ENCODE data around the gene KCNH1.
"Not testable (repeated sequence)": the region's sequence is repeated elsewhere in the genome, so short reads cannot be mapped to it uniquely, and the experiment has no call there.

The KCNH1 gene

DNA sequence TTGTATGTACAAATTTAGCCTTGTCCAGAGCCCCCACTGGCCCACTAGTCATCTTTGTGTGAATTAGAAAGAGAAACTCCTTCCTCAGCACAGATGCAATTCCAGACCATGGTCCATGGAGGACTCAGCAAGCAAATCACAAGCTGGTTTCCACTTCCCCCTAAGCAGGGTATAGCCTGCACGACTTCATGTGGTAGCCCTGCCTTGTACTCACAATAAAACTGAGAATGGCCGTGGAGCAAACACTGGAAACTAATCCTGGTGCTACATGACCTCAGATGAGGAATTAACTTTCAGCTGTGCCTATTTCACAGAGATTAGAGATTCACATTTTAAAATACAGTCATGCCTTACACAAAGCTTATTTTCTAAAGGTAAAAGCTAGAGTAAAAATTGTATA lies 32.5 kb downstream of the KCNH1 start:
- no peak for DNase-seq (ENCODE audit: low spot score)

DNA sequence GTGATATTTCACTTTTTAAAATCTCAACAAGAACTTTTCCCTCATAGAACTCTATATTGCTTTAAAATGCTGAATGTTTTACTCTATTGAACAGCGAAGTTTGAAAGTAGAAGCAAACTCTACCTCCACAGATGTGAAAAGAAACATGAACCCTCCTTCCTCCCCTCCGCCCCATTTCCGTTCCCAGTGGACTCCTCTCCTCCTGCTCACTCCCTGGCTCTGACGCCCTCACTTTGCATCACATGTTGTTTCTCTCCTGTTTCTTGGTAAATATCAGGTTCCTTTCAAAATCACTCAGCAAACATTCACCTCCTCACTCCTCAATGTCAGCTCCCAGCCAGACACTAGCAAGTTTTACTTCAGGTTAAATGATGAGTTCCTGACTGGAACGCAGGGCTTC lies 34.6 kb downstream of the KCNH1 start:
- no peak for DNase-seq (ENCODE audit: low spot score)

DNA sequence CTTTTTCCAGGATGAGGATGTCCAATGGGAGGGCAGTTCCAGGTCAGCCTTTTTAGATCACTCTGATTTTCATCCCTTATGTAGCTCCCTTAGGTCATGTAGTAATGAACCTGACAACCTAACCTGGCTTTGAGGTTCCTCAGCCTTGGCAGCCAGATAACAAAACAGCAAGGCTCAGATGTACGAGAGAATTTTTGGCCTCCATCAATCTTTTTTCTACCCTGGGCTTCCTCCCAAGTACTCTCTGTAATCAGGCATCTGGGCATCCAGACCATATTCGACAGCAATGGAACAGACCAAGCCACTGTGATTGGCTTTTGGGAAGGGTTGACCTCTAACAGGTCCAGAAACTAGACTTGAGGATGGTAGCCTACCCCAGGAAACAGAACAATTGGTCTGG lies 38.6 kb downstream of the KCNH1 start:
- DNase-seq (ENCODE audit: low spot score) = no peak

DNA sequence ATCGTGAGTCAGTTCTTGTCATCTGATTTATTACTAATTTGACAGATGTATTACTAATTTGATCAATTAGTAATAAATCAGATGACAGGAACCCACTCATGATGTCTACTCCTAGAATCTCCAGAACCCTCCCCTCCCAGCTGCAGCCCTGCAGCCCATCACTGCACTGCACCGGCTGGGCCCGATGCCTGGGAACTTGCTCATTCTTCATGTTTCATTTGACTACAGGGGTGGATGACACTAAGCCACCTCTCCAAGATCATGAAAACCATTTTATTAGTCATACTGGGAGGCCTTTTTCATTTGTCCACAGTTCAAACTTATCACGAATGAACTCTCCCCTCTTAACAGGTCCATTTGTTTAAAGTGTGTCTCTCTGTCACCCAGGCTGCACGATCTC lies 41.0 kb downstream of the KCNH1 start:
- no peak for DNase-seq (ENCODE audit: low spot score)

DNA sequence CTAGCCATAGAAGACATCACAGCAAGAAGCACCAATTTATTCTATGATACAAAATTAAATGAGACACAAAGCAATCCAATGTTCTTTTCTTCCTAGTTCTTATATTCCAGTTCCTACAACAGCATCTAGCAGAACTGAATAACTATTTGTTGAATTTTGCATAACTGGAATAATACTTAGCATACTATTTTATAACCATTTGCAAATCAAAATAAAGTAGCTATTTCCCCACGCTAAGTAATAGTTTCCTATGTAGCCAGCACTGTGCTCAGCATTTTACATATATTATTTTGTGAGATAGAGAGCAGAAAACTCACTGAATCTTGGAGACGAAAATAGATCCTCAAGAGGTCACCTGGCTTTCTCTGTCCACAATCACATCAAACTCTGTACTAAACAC lies 42.1 kb downstream of the KCNH1 start:
- no peak for DNase-seq (ENCODE audit: low spot score)

DNA sequence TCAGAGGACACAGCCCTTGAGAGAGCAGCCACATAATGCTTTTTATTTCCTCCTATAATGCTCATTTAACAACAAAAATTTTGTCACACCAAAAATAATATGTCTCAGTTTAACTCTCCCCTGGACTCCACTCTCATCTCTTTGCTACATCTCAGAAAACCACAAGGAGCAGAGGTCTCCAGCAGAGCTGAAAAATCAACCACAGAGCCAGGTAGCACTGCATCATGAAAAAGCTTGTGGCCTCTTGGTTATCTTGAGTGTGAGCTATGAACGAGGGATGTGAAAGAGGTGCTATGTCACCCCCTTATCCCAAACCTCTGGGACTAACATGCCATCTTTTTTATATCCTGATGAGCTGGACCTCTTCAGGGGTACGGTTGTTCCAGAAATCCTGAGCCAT lies 44.4 kb downstream of the KCNH1 start:
- DNase-seq (ENCODE audit: low spot score) = no peak

DNA sequence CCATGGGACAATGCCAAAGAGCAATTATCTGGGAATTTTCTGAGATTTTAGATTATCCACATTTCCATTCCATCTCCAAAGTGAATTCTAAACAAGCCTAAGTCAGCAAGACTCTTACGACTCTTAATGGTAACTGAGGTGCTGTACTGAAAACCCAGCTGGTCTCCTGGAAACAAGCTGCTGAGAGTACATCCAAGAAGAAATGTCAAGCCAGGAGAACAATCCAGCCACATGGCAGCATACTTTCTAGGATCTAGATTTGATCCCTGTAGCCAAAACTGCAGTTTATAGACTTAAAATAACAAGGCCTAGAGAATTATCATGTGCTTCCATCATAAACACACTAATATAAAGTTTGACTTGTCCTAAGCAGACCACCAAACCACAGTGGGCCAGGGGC lies 45.8 kb downstream of the KCNH1 start:
- no peak for DNase-seq (ENCODE audit: low spot score)

DNA sequence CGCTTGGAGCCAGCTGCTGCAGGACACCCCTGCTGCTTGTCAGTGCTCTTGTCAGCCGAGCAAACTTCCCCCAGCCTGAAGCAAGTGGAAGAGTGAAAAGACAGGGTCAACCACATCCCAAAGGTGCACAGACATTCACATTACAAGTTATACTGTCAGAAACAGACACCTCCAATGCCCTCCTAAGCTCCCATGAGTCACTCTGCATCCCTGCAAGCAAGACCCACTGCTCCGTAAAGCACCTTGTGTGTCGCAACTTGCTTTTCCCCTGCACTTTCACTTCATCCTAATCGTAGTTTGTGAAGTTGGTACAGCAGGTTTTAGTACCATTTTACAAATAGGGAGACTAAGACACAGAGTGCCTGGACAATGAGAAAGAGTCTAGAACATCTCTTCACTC lies 51.1 kb downstream of the KCNH1 start:
- DNase-seq (ENCODE audit: low spot score) = no peak

DNA sequence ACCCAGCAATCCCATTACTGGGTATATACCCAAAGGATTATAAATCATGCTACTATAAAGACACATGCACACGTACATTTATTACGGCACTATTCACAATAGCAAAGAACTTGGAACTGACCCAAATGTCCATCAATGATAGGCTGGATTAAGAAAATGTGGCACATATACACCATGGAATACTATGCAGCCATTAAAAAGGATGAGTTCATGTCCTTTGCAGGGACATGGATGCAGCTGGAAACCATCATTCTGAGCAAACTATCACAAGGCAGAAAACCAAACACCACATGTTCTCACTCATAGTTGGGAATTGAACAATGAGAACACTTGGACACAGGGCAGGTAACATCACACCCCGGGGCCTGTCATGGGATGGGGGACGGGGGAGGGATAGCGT lies 52.5 kb downstream of the KCNH1 start:
- DNase-seq (ENCODE audit: low spot score) = not testable (repeated sequence)

DNA sequence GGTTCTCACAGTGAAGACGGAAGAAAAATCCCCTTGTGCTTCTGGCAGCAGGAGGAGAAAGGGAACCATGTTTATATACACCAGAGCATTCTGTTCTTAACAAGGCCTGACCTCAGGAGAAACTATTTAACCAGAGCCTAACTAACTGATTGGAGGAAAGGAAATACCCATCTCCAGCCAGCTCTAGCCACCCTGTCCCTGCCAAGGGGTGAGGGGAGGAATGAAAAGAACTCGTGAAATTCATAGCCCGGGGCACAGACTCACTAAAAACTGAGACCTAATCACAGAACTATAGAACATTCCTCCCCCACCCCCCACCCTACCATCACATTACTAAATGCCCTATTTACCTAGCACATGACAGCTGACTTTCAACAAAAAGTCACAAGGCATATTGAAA lies 65.0 kb downstream of the KCNH1 start:
- DNase-seq (ENCODE audit: low spot score) = no peak

DNA sequence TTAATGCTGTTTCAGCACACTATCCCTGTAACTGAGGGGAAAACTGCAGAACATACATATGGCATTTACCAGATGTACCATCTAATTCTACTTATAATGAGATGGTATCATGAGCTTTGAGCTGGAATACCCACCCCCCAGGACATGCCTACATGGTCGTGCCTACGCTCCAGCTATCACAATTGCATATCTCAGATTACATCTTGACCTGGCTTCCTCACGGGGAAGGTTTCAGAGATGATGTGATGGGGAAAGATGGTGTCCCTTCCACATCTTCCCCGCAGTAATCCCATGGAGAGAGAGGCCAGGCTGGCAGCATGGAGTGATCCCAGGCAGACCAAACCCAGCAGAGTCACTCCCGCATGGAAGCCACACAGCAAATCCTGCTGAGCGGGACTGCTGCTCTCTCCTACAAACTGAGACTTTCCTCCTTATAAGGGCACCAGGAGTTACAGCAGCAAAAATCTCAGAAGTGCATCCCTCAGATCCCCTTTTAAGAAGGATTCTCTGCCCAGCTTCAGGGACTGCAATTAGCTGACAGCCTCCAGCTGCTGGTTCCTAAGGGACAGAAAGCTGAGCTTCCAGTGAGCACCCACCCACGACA lies 67.1 kb downstream of the KCNH1 start:
- DNase-seq (ENCODE audit: low spot score) = no peak

DNA sequence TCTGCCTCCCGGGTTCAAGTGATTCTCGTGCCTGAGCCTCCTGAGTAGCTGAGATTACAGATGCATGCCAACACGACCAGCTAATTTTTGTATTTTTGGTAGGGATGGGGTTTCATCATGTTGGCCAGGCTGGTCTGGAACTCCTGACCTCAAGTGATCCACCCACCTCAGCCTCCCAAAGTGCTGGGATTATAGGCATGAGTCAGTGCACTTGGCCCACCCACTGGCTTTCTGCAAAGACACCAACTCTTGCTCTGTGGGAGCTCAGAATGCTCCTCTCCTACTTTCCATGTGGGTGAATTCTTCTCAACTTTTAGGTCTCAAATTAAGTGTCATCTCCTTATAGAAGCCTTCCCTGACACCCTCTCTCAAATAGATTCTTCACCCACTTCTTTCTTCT lies 92.1 kb downstream of the KCNH1 start:
- DNase-seq (ENCODE audit: low spot score) = not testable (repeated sequence)

DNA sequence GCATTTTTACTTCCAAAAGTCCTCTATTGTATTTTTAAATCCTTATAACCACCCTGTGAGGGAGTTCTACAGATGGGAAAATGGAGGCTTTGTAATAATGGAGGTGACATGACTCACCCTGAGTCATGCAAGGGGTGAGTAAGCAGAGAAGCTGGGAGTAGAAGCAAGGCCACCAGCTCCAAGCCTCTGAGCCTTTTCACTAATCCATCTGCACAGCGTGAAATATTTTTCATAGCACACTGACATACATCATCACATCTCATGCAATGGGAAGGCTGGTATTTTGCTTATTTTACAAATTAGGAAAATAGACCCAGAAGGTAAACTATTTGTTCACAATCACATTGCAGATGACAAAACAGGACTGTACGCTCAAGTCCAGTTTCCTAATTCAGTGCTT lies 96.9 kb downstream of the KCNH1 start:
- peak; percentile 58 for DNase-seq (ENCODE audit: low spot score)

DNA sequence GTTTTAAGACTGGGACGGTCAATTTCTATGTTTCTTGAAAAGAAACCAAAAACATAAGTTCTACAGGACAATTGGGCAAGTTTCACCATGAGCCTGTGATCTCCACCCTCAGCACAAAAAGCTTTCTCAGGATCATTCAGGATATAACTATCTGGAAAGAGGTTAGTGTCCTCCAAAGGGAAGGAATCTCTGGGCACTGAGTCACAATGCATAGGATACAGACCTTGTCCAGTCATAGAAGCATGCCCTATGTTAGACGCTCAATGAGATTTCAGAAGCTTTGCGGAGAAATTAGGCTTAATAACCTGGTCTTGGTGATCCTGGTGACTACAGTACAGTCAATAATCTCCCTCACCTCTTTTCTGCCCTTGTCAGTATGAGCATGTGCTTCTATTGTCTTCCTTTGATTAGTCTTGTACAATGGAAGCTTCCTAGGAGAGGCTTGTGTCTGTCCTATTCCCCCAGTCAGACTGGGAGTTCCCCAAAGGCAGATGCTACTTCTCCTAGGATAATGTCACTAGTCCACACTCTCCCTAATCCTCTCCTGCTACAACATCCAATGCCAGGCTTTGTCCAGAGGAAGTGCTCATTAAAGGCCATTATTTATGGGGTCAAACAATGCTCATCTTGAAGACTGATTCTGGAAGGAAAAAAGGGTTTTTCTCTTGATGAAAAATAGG lies 97.4 kb downstream of the KCNH1 start:
- DNase-seq (ENCODE audit: low spot score) = no peak

DNA sequence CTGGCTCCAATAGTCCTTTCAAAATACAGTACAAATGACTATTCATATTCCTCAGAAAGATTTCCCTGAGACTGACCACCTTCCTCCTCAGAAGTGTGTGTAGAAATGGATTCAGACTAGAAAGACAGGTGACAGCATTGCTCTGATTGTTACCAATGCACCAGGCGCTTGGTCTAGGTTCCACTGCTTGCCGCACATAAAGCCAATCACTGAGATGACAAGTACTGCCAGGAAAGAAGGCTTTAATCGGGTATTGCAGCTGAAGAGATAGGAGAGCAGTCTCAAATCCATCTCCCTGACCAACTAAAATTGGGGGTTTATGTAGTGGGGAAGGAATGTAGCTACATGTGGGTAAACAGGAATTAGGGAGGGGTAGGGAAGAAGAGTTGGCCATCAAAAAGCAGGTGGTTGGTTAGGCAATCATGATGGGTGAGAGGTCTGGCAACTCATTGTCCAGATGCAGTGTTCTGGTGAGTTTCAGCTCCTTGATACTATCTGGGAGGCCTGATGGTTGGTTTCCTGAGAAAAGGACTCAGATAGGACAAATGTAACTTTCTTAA lies 98.0 kb downstream of the KCNH1 start:
- no peak for DNase-seq (ENCODE audit: low spot score)

DNA sequence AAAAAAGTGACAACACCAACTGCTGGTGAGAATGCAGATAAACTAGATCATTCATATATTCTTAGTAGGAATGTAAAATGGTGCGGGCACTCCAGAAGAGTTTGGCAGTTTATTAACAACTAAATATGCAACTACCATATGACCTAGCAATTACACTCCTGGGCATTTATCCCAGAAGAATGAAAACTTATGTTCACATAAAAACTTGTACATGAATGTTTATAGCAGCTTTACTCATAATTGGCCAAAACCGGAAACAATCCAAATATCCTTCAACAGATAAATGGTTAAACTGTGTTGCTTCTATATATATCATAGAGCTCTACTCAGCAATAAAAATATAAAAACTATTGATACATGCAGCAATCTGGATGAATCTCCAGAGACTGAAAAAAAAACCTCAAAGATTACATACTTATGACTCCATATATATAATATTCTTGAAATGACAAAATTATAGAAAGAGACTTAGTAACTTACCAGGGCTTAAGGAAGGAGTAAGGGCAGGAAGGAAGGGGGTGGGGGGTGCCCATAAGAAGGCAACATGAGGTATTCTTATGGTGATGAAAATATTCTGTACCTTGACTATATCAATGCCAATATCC lies 99.9 kb downstream of the KCNH1 start:
- DNase-seq (ENCODE audit: low spot score) = no peak

DNA sequence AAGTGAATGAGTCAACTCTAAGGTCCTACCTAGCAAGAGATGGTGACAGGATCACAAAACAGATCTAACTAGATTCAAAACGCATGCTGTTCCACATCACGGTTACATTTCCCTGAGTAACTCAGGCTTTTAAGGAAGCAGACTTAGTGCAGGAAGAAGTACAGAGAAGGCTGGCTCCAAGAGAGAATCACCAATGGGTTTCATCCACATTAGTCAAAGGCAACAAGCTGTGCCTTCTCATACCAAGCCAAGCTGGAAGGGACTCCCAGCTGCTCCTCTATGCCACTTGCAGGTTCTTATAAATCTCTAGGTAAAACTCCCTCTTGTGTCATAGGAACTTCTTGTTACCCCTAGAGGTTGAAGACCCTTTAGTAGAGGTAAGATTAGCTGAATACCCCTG lies 109.0 kb downstream of the KCNH1 start:
- no peak for DNase-seq (ENCODE audit: low spot score)

DNA sequence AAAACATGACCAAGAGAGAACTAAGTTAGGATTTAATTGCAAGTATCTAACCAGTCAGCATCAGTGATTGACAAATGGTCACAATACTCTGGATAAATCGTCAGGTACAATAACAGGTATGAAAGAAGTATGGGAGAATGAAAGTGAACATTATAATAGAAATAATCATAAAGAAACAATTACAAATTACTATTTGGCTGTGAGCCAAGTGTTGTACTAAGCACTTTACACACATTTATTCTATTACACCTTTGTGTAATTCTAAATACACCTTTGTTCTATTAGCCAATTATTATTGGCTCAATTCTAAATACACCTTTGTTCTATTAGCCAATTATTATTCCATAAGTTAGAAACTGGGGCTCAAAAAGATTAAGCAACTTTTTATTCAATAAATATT lies 114.7 kb downstream of the KCNH1 start:
- no peak for DNase-seq (ENCODE audit: low spot score)

DNA sequence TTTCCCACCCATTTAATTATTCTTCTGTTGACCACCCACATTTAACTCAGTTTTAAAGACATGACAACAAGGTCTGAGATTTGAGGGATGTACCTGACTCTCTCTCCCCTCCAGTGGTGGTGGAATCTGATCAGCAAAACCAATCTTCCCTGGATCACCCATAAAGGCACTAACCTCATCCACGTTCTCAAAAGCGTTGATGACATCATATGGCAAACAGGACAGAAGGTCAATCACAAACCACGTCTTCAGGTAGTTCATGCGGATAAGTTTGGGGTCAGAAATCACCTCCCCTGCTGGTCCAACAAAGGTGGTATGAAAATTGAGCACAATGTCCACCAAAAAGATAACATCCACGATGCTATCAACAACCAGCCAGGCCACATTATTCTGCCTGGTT lies 115.3 kb downstream of the KCNH1 start:
- DNase-seq (ENCODE audit: low spot score) = no peak

DNA sequence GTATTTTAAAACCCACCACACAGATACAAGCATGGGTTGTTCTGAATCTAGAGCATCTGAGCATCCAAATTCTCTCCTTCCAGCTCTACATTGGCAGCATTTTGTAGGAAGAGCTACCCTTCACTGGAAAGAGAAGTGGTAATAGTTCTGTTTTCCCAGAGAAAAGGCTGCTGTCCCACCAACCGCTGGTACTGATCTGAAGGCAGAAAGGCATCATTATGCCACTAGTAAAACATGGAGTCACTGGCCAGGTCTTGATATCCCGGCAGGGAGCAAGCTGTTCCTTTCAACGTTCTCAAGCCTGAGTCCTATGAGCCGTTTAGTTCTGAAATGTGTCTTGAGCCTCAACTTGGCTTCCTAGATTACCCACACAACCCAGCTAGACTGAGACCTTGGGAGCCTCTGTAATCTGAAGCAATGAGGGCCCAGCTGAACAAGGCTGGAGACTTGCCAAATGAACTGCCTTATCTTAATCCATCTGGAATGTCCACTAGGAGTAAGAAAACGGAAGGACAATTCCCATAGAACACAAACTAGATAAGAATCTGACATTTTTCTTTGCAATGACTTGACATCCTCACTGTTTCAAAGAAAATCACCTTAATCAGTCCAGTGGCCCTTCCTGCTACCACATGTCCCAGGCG lies 116.8 kb downstream of the KCNH1 start:
- peak; percentile 45 for DNase-seq (ENCODE audit: low spot score)

DNA sequence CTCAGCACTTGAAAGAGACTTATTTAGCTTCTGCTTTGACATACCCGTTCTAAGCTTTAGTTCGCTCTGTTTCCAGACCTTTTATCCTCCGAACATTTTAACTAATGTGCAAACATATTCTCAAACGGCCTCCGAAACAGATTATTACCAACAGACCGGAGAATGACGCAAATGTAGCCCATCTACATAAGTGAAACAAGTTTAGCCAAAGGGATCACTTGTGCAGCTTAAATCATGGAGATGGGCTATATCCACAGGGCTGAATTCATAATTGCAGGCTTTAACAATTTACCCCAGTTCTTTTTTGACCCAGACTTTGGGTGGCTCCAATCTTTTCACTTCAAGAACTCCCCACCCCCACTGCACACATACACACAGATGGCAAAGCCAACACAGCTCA lies 119.7 kb downstream of the KCNH1 start:
- DNase-seq (ENCODE audit: low spot score) = no peak

DNA sequence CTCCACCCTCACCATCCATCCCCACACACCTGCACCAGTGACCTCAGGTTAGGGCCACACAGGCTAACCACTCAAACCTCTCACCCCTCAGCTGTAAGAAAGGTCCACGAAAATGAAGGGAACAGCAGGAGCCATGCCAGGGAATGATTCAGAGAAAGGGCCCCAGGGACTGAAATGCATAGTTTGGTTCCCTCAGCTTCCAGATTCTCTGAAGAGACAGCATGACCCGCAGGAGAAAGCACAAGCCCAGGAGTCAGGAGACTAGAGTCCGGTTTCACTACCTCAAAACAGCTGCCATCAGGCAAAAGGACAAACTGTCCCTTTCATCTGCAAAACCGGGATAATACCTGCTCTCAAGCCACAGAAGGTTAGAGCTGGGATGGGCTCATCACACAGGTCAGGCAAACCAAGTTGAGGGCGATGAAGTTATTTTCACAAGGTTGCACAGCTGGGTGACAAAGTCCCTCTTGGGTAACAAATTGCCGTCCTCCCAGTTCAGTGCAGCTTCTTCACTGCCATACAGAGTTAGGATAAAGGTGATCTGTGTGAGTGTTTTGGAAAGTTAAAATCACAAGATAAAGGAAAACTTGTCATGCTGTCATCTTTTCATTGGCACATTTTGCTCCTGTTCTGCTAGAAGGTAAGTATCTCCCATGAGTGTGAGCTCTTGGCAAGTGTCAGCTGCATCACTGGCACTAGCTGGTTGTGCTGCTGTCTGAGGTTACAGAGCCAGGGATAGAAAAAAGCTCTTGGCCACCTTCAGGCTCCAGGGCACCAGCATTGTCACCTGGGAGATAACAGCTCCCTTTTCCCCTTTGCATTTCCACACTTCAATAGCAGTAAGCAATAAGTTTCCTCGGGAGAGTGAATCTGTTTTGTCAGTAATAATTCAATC lies 120.4 kb downstream of the KCNH1 start:
- DNase-seq (ENCODE audit: low spot score) = no peak
